Mesothelial cell of epicardium (in vitro differentiated cells): ENCODE data around the gene TAB3. TPM values are rescaled to one million over a fixed set of nuclear protein-coding genes. Genes with fewer than 3 reads are reported as not detected.
A peak's percentile ranks its signal among the peaks of the same experiment; 100 is the strongest.

Experiments used
- DNase-seq, 2 experiments: peaks; one replicate each; pipeline ENCODE4 v3.0.0; 2021; ENCODE audit warnings: low spot score in 2 of 2; ENCODE audit not compliant: unreplicated experiment in 2 of 2
- H3K27ac Mint-ChIP-seq: 2 replicates; pipeline ENCODE4 v1.8.0; 2021; ENCODE audit warnings: mixed read lengths
- H3K27me3 Mint-ChIP-seq: 2 replicates; pipeline ENCODE4 v1.8.0; 2021; ENCODE audit warnings: low read depth, mixed read lengths
- H3K36me3 Mint-ChIP-seq: 2 replicates; pipeline ENCODE4 v1.8.0; 2021; ENCODE audit warnings: mixed read lengths
- H3K4me1 Mint-ChIP-seq: 2 replicates; pipeline ENCODE4 v1.8.0; 2021; ENCODE audit warnings: mixed read lengths
- H3K4me3 Mint-ChIP-seq: 2 replicates; pipeline ENCODE4 v1.8.0; 2021; ENCODE audit warnings: mild to moderate bottlenecking, moderate library complexity, mixed read lengths
- H3K9me3 Mint-ChIP-seq: 2 replicates; pipeline ENCODE4 v1.8.0; 2021; ENCODE audit warnings: mixed read lengths
- total RNA-seq: library from RNA; stranded (reverse); gene quantifications from 3 replicates; pipeline ENCODE4 v1.2.1, GENCODE V29; 2021
- TF ChIP-seq, protein P1 (sequence below): fragments of 200-600 bp; sonication (generic); IDR thresholded peaks from one replicate; pipeline ENCODE4 v1.5.0; 2021; ENCODE audit warnings: antibody characterized with exemption; ENCODE audit not compliant: unreplicated experiment

TAB3 gene
- total RNA-seq, 1 donor from 2014 or later, result 28.9 TPM

DNA sequence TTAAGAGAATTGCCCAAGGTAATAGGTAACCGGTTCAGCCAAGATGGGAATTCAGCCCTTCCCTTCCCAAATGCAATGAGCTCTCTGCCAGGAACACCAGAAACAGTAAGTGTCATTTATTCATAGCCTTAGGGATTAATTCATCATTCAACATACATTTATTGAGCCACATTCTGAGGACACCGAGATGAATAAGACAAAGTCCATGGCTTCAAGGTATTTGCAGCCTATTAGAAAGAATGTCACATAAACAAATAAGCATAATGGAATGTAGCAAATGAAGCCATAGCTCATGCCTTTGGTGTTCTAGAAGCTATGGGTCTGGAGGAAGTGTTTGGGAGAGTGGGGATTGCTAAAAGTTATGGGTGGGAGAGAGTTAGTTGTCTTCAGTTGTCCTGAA lies 6.3 kb upstream of the TAB3 start:
- no peak overlapping the region for H3K27ac Mint-ChIP-seq
- no peaks in the 10 kb centered on the region for H3K36me3 Mint-ChIP-seq
- DNase-seq, result no peak
- TF ChIP-seq, protein P1, sequence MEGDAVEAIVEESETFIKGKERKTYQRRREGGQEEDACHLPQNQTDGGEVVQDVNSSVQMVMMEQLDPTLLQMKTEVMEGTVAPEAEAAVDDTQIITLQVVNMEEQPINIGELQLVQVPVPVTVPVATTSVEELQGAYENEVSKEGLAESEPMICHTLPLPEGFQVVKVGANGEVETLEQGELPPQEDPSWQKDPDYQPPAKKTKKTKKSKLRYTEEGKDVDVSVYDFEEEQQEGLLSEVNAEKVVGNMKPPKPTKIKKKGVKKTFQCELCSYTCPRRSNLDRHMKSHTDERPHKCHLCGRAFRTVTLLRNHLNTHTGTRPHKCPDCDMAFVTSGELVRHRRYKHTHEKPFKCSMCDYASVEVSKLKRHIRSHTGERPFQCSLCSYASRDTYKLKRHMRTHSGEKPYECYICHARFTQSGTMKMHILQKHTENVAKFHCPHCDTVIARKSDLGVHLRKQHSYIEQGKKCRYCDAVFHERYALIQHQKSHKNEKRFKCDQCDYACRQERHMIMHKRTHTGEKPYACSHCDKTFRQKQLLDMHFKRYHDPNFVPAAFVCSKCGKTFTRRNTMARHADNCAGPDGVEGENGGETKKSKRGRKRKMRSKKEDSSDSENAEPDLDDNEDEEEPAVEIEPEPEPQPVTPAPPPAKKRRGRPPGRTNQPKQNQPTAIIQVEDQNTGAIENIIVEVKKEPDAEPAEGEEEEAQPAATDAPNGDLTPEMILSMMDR, result no peak
- H3K9me3 Mint-ChIP-seq, result peaks cover 48% of the 10 kb centered on the region
- no peak overlapping the region for H3K4me3 Mint-ChIP-seq
- no peaks in the 10 kb centered on the region for H3K27me3 Mint-ChIP-seq
- no peaks in the 10 kb centered on the region for H3K4me1 Mint-ChIP-seq

DNA sequence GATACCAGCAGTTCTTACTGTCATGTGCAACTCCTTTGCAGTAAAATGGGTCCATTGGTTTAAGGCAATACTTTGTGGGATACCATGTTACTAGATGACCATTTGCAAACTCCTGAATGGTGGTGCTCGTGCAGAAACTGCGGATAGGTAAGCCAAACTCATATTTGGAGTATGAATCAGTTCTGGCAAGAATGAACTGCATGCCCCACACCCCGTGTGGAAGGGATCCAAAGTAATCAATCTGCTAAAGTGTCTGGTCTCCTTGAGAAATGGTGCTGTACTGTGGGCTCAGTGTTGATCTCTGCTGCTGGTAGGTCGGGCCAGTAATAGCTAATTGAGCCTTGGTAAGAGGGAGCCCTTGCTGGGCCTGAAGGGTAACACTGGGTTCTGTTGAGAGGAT lies 4.2 kb upstream of the TAB3 start:
- Mint-ChIP-seq H3K36me3 (no peaks in the 10 kb centered on the region), H3K9me3 (peaks cover 37% of the 10 kb centered on the region), H3K27ac (peak overlapping the region; percentile 58), H3K4me1 (peaks cover 3% of the 10 kb centered on the region), H3K4me3 (no peak overlapping the region), H3K27me3 (no peaks in the 10 kb centered on the region)
- no peak for DNase-seq
- TF ChIP-seq, protein P1, result no peak

DNA sequence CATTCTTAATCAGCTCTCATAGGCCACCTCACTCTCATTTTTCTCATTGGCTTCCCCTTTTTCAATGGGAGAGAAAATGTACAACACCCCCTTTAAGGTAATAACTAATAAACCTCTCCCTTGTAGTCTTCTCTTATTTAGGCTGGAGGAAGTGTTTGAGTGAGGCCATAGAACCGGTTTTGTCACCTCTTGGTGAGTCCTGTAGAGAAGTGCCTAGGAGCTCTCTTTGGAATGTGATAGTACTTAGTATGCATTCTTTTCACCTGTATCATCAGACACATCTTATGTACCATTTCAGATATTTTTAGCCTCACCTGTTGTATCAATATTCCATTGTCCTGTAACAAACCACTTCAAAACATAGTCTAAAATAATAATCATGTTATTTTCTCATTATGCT lies 3.5 kb upstream of the TAB3 start:
- H3K27me3 Mint-ChIP-seq, result no peaks in the 10 kb centered on the region
- no peaks in the 10 kb centered on the region for H3K36me3 Mint-ChIP-seq
- H3K4me3 Mint-ChIP-seq, result no peak overlapping the region
- peaks cover 34% of the 10 kb centered on the region for H3K9me3 Mint-ChIP-seq
- no peak for DNase-seq
- peak overlapping the region; percentile 32 for H3K27ac Mint-ChIP-seq
- peaks cover 9% of the 10 kb centered on the region for H3K4me1 Mint-ChIP-seq
- TF ChIP-seq, protein P1, result no peak

DNA sequence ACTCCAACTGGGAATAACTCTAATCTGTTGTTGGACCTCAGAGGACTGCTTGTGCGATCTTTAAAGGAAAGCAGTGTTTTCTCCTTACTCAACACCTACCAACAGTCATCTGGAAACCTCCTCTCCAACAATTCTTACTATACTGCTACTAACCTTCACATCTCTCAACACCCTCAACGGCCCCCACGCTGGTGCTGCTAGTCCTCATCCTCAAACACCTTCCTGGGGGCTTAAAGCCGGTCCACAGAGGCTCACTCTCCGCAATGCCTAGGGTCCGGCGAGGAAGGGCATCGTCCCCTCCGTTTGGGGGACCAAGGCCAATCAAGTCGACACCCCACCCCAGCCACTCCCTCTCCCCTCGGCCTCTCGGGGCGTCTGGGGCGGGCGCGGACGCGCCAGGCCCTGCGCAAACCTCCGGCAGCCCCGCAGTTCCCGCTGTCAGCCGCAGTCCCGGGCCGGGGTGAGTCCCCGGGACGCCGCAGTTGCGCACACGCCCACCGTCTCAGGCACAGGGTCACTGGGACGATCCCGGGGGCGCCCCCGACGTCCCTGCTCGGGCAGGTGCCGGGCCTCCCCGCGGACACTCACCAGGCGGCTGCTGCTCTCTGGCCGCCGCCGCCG lies 418 bp downstream of the TAB3 start:
- H3K9me3 Mint-ChIP-seq, result peaks cover 32% of the 10 kb centered on the region
- peaks cover 26% of the 10 kb centered on the region for H3K4me1 Mint-ChIP-seq
- TF ChIP-seq, protein P1, result no peak
- DNase-seq, result peak; percentile 19 to 43
- H3K27ac Mint-ChIP-seq, result peak overlapping the region; percentile 88
- no peaks in the 10 kb centered on the region for H3K27me3 Mint-ChIP-seq
- H3K36me3 Mint-ChIP-seq, result no peaks in the 10 kb centered on the region
- H3K4me3 Mint-ChIP-seq, result peak overlapping the region; percentile 84

DNA sequence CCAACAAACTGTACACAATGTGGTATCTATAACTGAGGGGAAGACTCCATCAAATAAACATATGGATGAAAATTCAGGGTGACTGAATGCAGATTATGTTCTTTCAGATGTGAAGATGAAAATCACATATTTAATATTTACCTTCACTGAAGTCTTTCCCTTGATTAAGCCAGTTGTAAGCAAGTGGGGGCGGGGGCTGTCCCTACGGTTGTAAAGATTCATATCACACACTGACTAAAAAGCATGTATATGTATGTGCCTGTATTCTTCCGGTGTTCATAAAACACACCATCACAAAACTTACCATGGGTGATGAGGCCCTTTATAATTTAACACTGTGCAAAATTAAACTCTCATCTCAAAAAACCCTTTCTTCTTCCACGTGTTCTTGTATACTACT lies 1.3 kb downstream of the TAB3 start:
- peak overlapping the region; percentile 84 for H3K4me3 Mint-ChIP-seq
- no peaks in the 10 kb centered on the region for H3K27me3 Mint-ChIP-seq
- no peaks in the 10 kb centered on the region for H3K36me3 Mint-ChIP-seq
- DNase-seq, result no peak
- peaks cover 27% of the 10 kb centered on the region for H3K9me3 Mint-ChIP-seq
- peak overlapping the region; percentile 11 for H3K27ac Mint-ChIP-seq
- TF ChIP-seq, protein P1, result no peak
- H3K4me1 Mint-ChIP-seq, result peaks cover 26% of the 10 kb centered on the region

DNA sequence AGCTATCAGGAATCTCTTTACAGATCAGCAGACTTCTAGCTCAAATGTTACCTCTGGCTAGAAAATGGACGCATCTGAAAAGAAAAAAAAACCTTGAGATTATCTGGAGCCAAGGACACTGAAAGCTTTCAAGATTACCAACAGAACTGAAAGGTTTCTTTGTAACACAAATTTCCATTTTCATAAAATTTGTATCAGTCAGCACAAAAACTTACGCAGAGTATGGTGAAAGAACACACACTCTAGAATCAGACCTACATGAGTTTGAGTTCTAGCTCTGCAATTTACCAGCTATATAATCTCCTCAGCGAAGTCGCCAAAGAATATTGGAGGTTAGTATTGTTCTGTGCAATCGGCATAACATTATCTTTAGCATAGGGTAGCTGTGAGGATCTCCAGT lies 1.8 kb downstream of the TAB3 start:
- no peak overlapping the region for H3K27ac Mint-ChIP-seq
- no peak overlapping the region for H3K4me3 Mint-ChIP-seq
- peaks cover 26% of the 10 kb centered on the region for H3K4me1 Mint-ChIP-seq
- peaks cover 23% of the 10 kb centered on the region for H3K9me3 Mint-ChIP-seq
- TF ChIP-seq, protein P1, result no peak
- H3K27me3 Mint-ChIP-seq, result no peaks in the 10 kb centered on the region
- no peak for DNase-seq
- no peaks in the 10 kb centered on the region for H3K36me3 Mint-ChIP-seq
